ENCODE measurements around the gene RPTOR.

DNA sequence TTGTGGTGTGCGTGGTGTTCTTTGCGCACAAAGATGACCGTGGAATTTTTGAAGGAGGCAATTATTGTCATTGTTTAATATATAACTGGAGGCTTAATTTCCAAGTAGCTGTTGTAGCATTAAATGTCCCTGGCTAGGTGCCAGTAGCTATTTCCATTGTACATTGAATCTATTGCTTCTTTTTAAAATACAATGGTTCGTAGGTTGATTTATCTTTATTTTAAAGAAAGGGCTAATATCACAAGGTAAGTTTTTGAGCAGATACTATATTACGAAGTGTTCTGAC, 127.1 kb downstream of the RPTOR start:
- TF ChIP-seq, protein P1, sequence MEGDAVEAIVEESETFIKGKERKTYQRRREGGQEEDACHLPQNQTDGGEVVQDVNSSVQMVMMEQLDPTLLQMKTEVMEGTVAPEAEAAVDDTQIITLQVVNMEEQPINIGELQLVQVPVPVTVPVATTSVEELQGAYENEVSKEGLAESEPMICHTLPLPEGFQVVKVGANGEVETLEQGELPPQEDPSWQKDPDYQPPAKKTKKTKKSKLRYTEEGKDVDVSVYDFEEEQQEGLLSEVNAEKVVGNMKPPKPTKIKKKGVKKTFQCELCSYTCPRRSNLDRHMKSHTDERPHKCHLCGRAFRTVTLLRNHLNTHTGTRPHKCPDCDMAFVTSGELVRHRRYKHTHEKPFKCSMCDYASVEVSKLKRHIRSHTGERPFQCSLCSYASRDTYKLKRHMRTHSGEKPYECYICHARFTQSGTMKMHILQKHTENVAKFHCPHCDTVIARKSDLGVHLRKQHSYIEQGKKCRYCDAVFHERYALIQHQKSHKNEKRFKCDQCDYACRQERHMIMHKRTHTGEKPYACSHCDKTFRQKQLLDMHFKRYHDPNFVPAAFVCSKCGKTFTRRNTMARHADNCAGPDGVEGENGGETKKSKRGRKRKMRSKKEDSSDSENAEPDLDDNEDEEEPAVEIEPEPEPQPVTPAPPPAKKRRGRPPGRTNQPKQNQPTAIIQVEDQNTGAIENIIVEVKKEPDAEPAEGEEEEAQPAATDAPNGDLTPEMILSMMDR (IDR thresholded peaks at IDR 0.05) = no peak
- TF ChIP-seq POLR2A (IDR thresholded peaks at IDR 0.05) = no peak
- TF ChIP-seq POLR2AphosphoS5 (IDR thresholded peaks at IDR 0.05) = no peak
